HepG2 (cell line): ENCODE results near the gene RIPK1. TPM values are rescaled to one million over a fixed set of nuclear protein-coding genes. Genes with fewer than 3 reads are reported as not detected.

Experiments used
- ATAC-seq: fragments of 200-7000 bp; cut with Tn5 transposase; 3 replicates; pipeline ENCODE4 v1.9.1; 2020; ENCODE audit warnings: mild to moderate bottlenecking, moderate library complexity
- BruUV-seq: library from RNA; stranded (reverse); fragments of 400-500 nt; replicated peaks from 2 replicates; lab custom pipeline; 2021; lab: Mats Ljungman, UMichigan
- CTCF ChIA-PET: fragments of 300-600 bp; formaldehyde crosslinking; extraction: SDS; loops from one replicate; lab custom pipeline; 2021; ENCODE audit warnings: low total read pairs, inconsistent platforms, low intra/inter-chr PET ratio; lab: Yijun Ruan, JAX
- POLR2A ChIA-PET: fragments of 350-600 bp; sonication (Branson Sonifier 250); formaldehyde crosslinking; loops from one replicate; lab custom pipeline; 2020; ENCODE audit warnings: antibody characterized with exemption, inconsistent platforms; lab: Yijun Ruan, JAX
- DNase-seq: peaks from one replicate; pipeline ENCODE4 v3.0.0-alpha.2; 2015; ENCODE audit warnings: low spot score
- FAIRE-seq: peaks from 3 replicates; lab custom pipeline; 2011; peaks lifted over from hg19 to GRCh38; lab: Jason Lieb, UNC
- H2AFZ ChIP-seq: one replicate; pipeline ENCODE4 v1.6.1; 2011; ENCODE audit warnings: low read length, inconsistent platforms
- H3K27ac ChIP-seq: fragments of 300-600 bp; 3 replicates; pipeline ENCODE4 v1.8.0; 2011; ENCODE audit warnings: mixed run types, mild to moderate bottlenecking, mixed read lengths, low read length, inconsistent platforms; ENCODE audit not compliant: insufficient read depth; ENCODE audit errors: extremely low read length
- H3K27me3 ChIP-seq, 2 experiments: fragments of 200-600 bp in 1 of 2; 2 replicates in 1 of 2; 3 replicates in 1 of 2; pipeline versions ENCODE4 v1.6.0 to v1.8.0; 2011; ENCODE audit warnings: low read length in 2 of 2, mild to moderate bottlenecking in 2 of 2, moderate library complexity in 2 of 2, inconsistent platforms in 1 of 2; ENCODE audit not compliant: insufficient read depth in 2 of 2, control insufficient read depth in 1 of 2
- H3K36me3 ChIP-seq, 2 experiments: fragments of 200-600 bp in 1 of 2; replicated peaks in 1 of 2; 2 replicates in 1 of 2; 3 replicates in 1 of 2; pipeline versions ENCODE4 v1.5.1 to v1.8.0; 2011; ENCODE audit warnings: low read length in 2 of 2, inconsistent platforms in 1 of 2; ENCODE audit not compliant: insufficient read depth in 2 of 2, control insufficient read depth in 1 of 2
- H3K4me1 ChIP-seq: 2 replicates; pipeline ENCODE4 v1.5.1; 2012; ENCODE audit warnings: low read length, inconsistent platforms; ENCODE audit not compliant: insufficient read depth
- H3K4me2 ChIP-seq: 2 replicates; pipeline ENCODE4 v1.6.0; 2011; ENCODE audit warnings: low read depth, low read length, inconsistent platforms
- H3K4me3 ChIP-seq, 3 experiments: fragments of 200-600 bp in 1 of 3; sonication (generic), shearing (Covaris generic) in 1 of 3; replicated peaks in 1 of 3; 2 replicates each; pipeline ENCODE4 v1.5.1; 2011 to 2016; ENCODE audit warnings: low read length in 3 of 3, inconsistent platforms in 2 of 3, low read depth in 2 of 3, mild to moderate bottlenecking in 2 of 3, control low read depth in 1 of 3, mixed read lengths in 1 of 3; ENCODE audit not compliant: insufficient read depth in 1 of 3
- H3K79me2 ChIP-seq: one replicate; pipeline ENCODE4 v1.6.1; 2011; ENCODE audit warnings: low read length, inconsistent platforms; ENCODE audit not compliant: insufficient read depth
- H3K9ac ChIP-seq: 2 replicates; pipeline ENCODE4 v1.6.0; 2011; ENCODE audit warnings: mild to moderate bottlenecking, low read depth, low read length, inconsistent platforms; ENCODE audit not compliant: insufficient read depth
- H3K9me3 ChIP-seq: 2 replicates; pipeline ENCODE4 v1.5.1; 2012; ENCODE audit warnings: mild to moderate bottlenecking, low read length
- H4K20me1 ChIP-seq: 2 replicates; pipeline ENCODE4 v1.6.0; 2011; ENCODE audit warnings: inconsistent platforms, mild to moderate bottlenecking, low read length, moderate library complexity; ENCODE audit not compliant: insufficient read depth
- CBFB ChIP-seq: sonication (generic); formaldehyde crosslinking; IDR thresholded peaks from 2 replicates; pipeline ENCODE4 v1.4.0; 2020; ENCODE audit warnings: missing genetic modification reagents
- ETV6 ChIP-seq: sonication (generic); formaldehyde crosslinking; conservative IDR thresholded peaks from 2 replicates; pipeline ENCODE4 v1.4.0; 2020; ENCODE audit warnings: missing genetic modification reagents
- GTF3A ChIP-seq: sonication (generic); formaldehyde crosslinking; conservative IDR thresholded peaks from 2 replicates; pipeline ENCODE4 v1.4.0; 2020; ENCODE audit warnings: mild to moderate bottlenecking, missing genetic modification reagents
- HOXA3 ChIP-seq: sonication (generic); formaldehyde crosslinking; IDR thresholded peaks from 2 replicates; pipeline ENCODE4 v1.5.0; 2020; ENCODE audit warnings: missing genetic modification reagents
- KLF15 ChIP-seq: sonication (generic); formaldehyde crosslinking; IDR thresholded peaks from 2 replicates; pipeline ENCODE4 v1.8.1; 2023; ENCODE audit warnings: borderline replicate concordance, mild to moderate bottlenecking, inconsistent platforms, missing genetic modification reagents, mixed read lengths
- PAX8 ChIP-seq: sonication (generic); formaldehyde crosslinking; IDR thresholded peaks from 2 replicates; pipeline ENCODE4 v1.8.0; 2022; ENCODE audit warnings: mild to moderate bottlenecking, missing genetic modification reagents, borderline replicate concordance
- ZBTB20 ChIP-seq: sonication (generic); formaldehyde crosslinking; IDR thresholded peaks from 2 replicates; pipeline ENCODE4 v1.8.1; 2023; ENCODE audit warnings: missing genetic modification reagents, low read depth, mild to moderate bottlenecking, borderline replicate concordance
- ZNF12 ChIP-seq: sonication (generic); formaldehyde crosslinking; IDR thresholded peaks from 2 replicates; pipeline ENCODE4 v1.5.0; 2020; ENCODE audit warnings: missing genetic modification reagents
- ZNF629 ChIP-seq: sonication (generic); formaldehyde crosslinking; conservative IDR thresholded peaks from 2 replicates; pipeline ENCODE4 v1.5.0; 2020; ENCODE audit warnings: missing genetic modification reagents
- WGBS: methylation state at CpG from one replicate; pipeline ENCODE4 v1.1.6; 2017; ENCODE audit warnings: low lambda C conversion rate; 5-methylcytosine and 5-hydroxymethylcytosine counted together
- in situ Hi-C: cut with HindIII; loops from 2 replicates; pipeline ENCODE4 v1.10.0; 2017; ENCODE audit warnings: low pct_unique_long_range_greater_than_20kb; ENCODE audit not compliant: extremely low pct_ligation_motif_present
- intact Hi-C: fragments of 100-400 bp; cut with micrococcal nuclease; formaldehyde crosslinking; loops from one replicate; pipeline ENCODE4 v1.10.0; 2022; ENCODE audit not compliant: unreplicated experiment
- polyA plus RNA-seq, 8 experiments: library from polyadenylated mRNA; depleted of rRNA in 3 of 8; stranded (reverse) in 7 of 8; unstranded in 1 of 8; fragments of >200 nt; fragmentation: Illumina TruSeq in 4 of 8; extraction: Trizol in 4 of 8; gene quantifications; 2 replicates each; pipeline versions ENCODE4 v1.2.1 to v1.2.3, GENCODE V29; 2011 to 2016; ENCODE audit warnings: low read depth in 4 of 8, missing spikeins in 1 of 8, mixed read lengths in 1 of 8; ENCODE audit not compliant: insufficient read depth in 1 of 8
- total RNA-seq, 5 experiments: library from RNA; depleted of rRNA; stranded (reverse); fragments of >200 nt; fragmentation: Illumina TruSeq; extraction: Trizol; gene quantifications; 2 replicates each; pipeline ENCODE4 v1.2.3, GENCODE V29; 2016; ENCODE audit warnings: low read depth in 1 of 5

RIPK1 gene
- total and polyA plus RNA-seq, 2 of the 13 experiments (the other 11 are each of a cell fraction or from before 2014, with no cell fraction given): 9.0 to 10.3 TPM

DNA sequence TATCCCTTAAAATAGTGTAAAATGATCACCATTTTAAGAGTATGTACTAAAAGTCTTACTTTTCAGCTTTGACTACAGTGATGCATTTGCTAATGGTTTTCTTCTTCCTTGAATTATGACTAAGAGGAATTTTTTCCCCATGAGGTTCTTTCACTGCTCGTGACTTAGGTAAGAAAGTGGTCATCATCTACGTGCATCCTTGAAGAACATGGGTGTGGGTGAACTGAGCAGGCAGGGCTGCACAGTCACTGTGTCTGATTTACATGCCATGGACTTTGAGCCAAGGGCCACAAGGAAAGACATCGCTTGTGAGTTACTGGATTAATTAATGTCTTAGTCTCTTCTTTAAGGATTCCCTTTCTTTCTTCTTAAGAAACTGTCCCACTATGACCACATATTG is 35.3 kb upstream of the RIPK1 start:
- no peak overlapping the region for H3K9ac ChIP-seq
- WGBS: 10% methylated on average over 3 of the region's 3 CpGs
- H3K36me3 ChIP-seq: no peaks in the 10 kb centered on the region
- BruUV-seq: no TSS peak
- H3K9me3 ChIP-seq: no peaks in the 10 kb centered on the region
- DNase-seq (no peak), FAIRE-seq (no peak), ATAC-seq (no peak)
- no peak overlapping the region for H3K27ac ChIP-seq
- peaks cover 20% of the 10 kb centered on the region for H3K4me1 ChIP-seq
- no peak overlapping the region for H2AFZ ChIP-seq
- ChIA-PET CTCF (no interaction called here), POLR2A (interaction anchor here (0.6 kb wide), 1 partner anchor 7 kb away, joined by 4 read pairs; no protein-coding TSS in a partner anchor)
- TF ChIP-seq ZBTB20 (CRISPR knock-in tag) (no peak), PAX8 (CRISPR knock-in tag) (no peak), HOXA3 (CRISPR knock-in tag) (no peak), KLF15 (CRISPR knock-in tag) (no peak), CBFB (CRISPR knock-in tag) (no peak), ZNF629 (no peak), ETV6 (no peak)
- H3K4me2 ChIP-seq: no peak overlapping the region
- H3K4me3 ChIP-seq: no peak overlapping the region
- peaks cover 0 to 22% of the 10 kb centered on the region in 2 experiments; a peak in 2 of 5 replicates for H3K27me3 ChIP-seq
- intact Hi-C loops (loop anchor here (1.0 kb wide), 1 partner anchor 20 kb away; no protein-coding TSS in a partner anchor), in situ Hi-C loops (no loop called here)
- H3K79me2 ChIP-seq: no peaks in the 10 kb centered on the region
- H4K20me1 ChIP-seq: no peaks in the 10 kb centered on the region

DNA sequence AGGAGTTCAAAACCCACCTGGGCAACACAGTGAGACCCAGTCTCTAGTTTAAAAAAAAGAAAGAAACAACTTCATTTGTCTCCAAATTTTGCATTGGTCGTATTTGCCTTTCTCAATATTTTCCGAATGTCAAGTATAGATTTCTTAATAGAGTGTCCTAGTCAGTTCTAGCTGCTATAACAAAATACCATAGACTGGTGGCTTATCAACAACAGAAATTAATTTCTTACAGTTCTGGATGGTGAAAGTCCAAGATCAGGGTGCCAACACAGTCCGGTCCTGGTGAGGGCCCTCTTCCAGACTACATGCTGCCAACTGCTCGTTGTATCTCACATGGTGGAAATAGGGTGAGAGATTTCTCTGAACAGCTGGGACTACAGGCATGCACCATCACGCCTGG is 34.6 kb upstream of the RIPK1 start:
- TF ChIP-seq ZNF12 (CRISPR knock-in tag) (peak; percentile 81; the same call in 1 of the 2 replicates), GTF3A (CRISPR knock-in tag) (no peak)
- DNase-seq (no peak), FAIRE-seq (no peak), ATAC-seq (no peak)
- Histone ChIP-seq H3K36me3 (no peaks in the 10 kb centered on the region), H4K20me1 (no peaks in the 10 kb centered on the region), H3K27me3 (peaks cover 0 to 26% of the 10 kb centered on the region in 2 experiments; a peak in 3 of 5 replicates), H3K9me3 (no peaks in the 10 kb centered on the region), H3K4me1 (peaks cover 20% of the 10 kb centered on the region), H3K9ac (no peak overlapping the region), H3K4me3 (no peak overlapping the region), H3K27ac (no peak overlapping the region), H2AFZ (no peak overlapping the region), H3K4me2 (no peak overlapping the region), H3K79me2 (no peaks in the 10 kb centered on the region)
- 59% methylated on average over 5 of the region's 5 CpGs for WGBS
- POLR2A ChIA-PET: interaction anchor here (0.6 kb wide), 1 partner anchor 8 kb away, joined by 4 read pairs; no protein-coding TSS in a partner anchor
- BruUV-seq: no TSS peak
- CTCF ChIA-PET: no interaction called here
- intact Hi-C loops: no loop called here
- in situ Hi-C loops: no loop called here
